Aorta (tissue), 5 donors: ENCODE results near the gene TBC1D21. TPM values are rescaled to one million over a fixed set of nuclear protein-coding genes. Genes with fewer than 3 reads are reported as not detected.

Experiments used
- ATAC-seq: fragments of 200-7000 bp; cut with Tn5 transposase; one replicate; pipeline ENCODE4 v1.9.1; 2022; ENCODE audit warnings: moderate library complexity; ENCODE audit not compliant: low FRiP score
- DNase-seq, 2 donors: peaks; one replicate each; pipeline ENCODE4 v3.0.0-alpha.2; 2020
- H3K27ac ChIP-seq, 2 donors: one replicate each; pipeline ENCODE4 v1.5.1; 2013; ENCODE audit warnings: low read length in 2 of 2, mild to moderate bottlenecking in 2 of 2, moderate library complexity in 2 of 2, control low read depth in 1 of 2, inconsistent platforms in 1 of 2, low read depth in 1 of 2
- H3K27me3 ChIP-seq, 2 donors: one replicate each; pipeline ENCODE4 v1.6.1; 2013; ENCODE audit warnings: control low read depth in 1 of 2, low read length in 1 of 2, mild to moderate bottlenecking in 1 of 2, moderate library complexity in 1 of 2; ENCODE audit not compliant: insufficient read depth in 2 of 2, control insufficient read depth in 1 of 2
- H3K36me3 ChIP-seq, 2 donors: one replicate each; pipeline ENCODE4 v1.6.1; 2013; ENCODE audit warnings: control low read depth in 1 of 2, low read length in 1 of 2, mild to moderate bottlenecking in 1 of 2; ENCODE audit not compliant: insufficient read depth in 2 of 2, control insufficient read depth in 1 of 2
- H3K4me1 ChIP-seq, 2 donors: one replicate each; pipeline ENCODE4 v1.6.1; 2013; ENCODE audit warnings: low read length in 2 of 2, control low read depth in 1 of 2, mild to moderate bottlenecking in 1 of 2, moderate library complexity in 1 of 2; ENCODE audit not compliant: insufficient read depth in 2 of 2, control insufficient read depth in 1 of 2
- H3K4me3 ChIP-seq, 2 donors: one replicate each; pipeline ENCODE4 v1.5.1; 2013; ENCODE audit warnings: low read length in 2 of 2, control low read depth in 1 of 2, mild to moderate bottlenecking in 1 of 2
- H3K9me3 ChIP-seq: one replicate; pipeline ENCODE4 v1.6.1; 2013; ENCODE audit warnings: mild to moderate bottlenecking, low read length; ENCODE audit not compliant: control insufficient read depth
- WGBS, 2 donors: extraction: QIAGEN DNeasy Blood & Tissue Kit; methylation state at CpG; one replicate each; pipeline ENCODE4 v1.1.7; 2013; 5-methylcytosine and 5-hydroxymethylcytosine counted together
- intact Hi-C, 2 donors: fragments of 100-400 bp; cut with DNase I; formaldehyde crosslinking; loops; one replicate each; pipeline versions ENCODE4 v1.14.2 to v1.15.0; 2022
- long read RNA-seq, 2 donors: library from polyadenylated mRNA; unstranded; transcript quantifications; one replicate each; pipeline ENCODE4 v2.0.0, GENCODE V29; 2020 to 2021
- polyA plus RNA-seq, 2 donors: library from polyadenylated mRNA; stranded (reverse); fragments of 200-250 nt; gene quantifications; one replicate each; pipeline ENCODE4 v1.2.3, GENCODE V29; 2013
- total RNA-seq, 2 donors: library from RNA; stranded (reverse); fragmentation: NEBNext Ultra II Directional; extraction: Animal tissue kit (Norgen Biotek cat#: 25700); gene quantifications; one replicate each; pipeline ENCODE4 v1.2.1, GENCODE V29; 2021
- donor health status: healthy with polysubstance abuse.
- donor health status: Bipolar disorder and iron deficiency.
- donor health status: DM: no; HTN: no; CAD: no.
- donor health status: DM: no; HTN: no; CAD: no.
- donor health status: DM: yes; HTN: yes; CAD: no.

Gene TBC1D21, protein sequence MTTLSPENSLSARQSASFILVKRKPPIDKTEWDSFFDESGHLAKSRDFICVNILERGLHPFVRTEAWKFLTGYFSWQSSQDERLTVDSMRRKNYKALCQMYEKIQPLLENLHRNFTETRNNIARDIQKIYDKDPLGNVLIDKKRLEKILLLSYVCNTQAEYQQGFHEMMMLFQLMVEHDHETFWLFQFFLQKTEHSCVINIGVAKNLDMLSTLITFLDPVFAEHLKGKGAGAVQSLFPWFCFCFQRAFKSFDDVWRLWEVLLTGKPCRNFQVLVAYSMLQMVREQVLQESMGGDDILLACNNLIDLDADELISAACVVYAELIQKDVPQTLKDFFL
- not detected for total RNA-seq
- not detected for polyA plus RNA-seq
- long read RNA-seq, donor 1: 0 reads
- long read RNA-seq, donor 2: 0 reads

- DNase-seq (no peak), ATAC-seq (no peak)
- H3K9me3 ChIP-seq: no peaks in the 10 kb centered on the region
- H3K4me1 ChIP-seq: no peaks in the 10 kb centered on the region
- no peak within 1 kb of the TSS for H3K4me3 ChIP-seq
- no peaks in the 10 kb centered on the region for H3K27me3 ChIP-seq
- WGBS, 2 donors: 75 to 81% methylated on average over 5 of the region's 5 CpGs
- H3K36me3 ChIP-seq: no peaks in the 10 kb centered on the region
- no peak within 1 kb of the TSS for H3K27ac ChIP-seq
- intact Hi-C loops: no loop called here
Measured at GRCh38 chr15:73873456-73873855, at the start of gene TBC1D21. TSS of gene TBC1D21 (plus strand) at chr15:73873564. CDS start at chr15:73873710, 146 bp downstream.

- no peak for ATAC-seq
Measured at GRCh38 chr15:73826711-73827251, 46.6 kb upstream of the TBC1D21 start.

GRCh38 chr15:73829523-73829922, 43.8 kb upstream of the TBC1D21 start:
- no peaks in the 10 kb centered on the region for H3K36me3 ChIP-seq
- intact Hi-C loops: no loop called here
- H3K9me3 ChIP-seq: no peaks in the 10 kb centered on the region
- WGBS, 2 donors: 66 to 77% methylated on average over 2 of the region's 2 CpGs
- DNase-seq (peak in 1 of 2 donors; percentile 8), ATAC-seq (no peak)
- H3K27me3 ChIP-seq: no peaks in the 10 kb centered on the region
- no peaks in the 10 kb centered on the region for H3K4me1 ChIP-seq
- no peak overlapping the region for H3K4me3 ChIP-seq
- no peak overlapping the region for H3K27ac ChIP-seq

More at GRCh38 chr15:73826711-73827251, 46.6 kb upstream of the TBC1D21 start:
- WGBS, 2 donors: 69 to 78% methylated on average over 3 of the region's 3 CpGs
- Histone ChIP-seq H3K9me3 (no peaks in the 10 kb centered on the region), H3K27me3 (no peaks in the 10 kb centered on the region), H3K4me1 (no peaks in the 10 kb centered on the region), H3K4me3 (no peak overlapping the region), H3K27ac (no peak overlapping the region), H3K36me3 (no peaks in the 10 kb centered on the region)
- peak in 1 of 2 donors; percentile 8 for DNase-seq
- intact Hi-C loops: no loop called here

DNA sequence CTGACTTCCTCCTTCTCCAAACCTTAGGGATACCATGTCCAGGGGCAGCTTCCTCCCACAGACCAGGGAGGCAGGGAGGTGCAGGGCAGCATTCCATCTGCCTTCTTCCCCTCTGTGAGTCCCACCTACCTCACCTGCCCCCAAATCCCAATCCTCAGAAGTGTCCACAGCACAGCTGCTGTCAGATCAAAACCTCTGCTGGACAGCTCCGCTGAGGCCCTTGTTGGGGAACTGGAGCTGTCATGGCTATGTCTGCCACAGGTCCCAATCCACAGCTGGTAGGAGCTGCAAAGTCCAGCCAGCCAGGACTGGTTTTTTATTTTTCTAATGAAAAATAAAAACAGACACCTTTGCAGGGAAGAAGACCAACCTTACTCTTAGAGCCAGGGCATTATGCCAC, 40.7 kb upstream of the TBC1D21 start:
- Histone ChIP-seq H3K4me1 (no peaks in the 10 kb centered on the region), H3K36me3 (no peaks in the 10 kb centered on the region), H3K9me3 (no peaks in the 10 kb centered on the region), H3K4me3 (no peak overlapping the region), H3K27me3 (no peaks in the 10 kb centered on the region), H3K27ac (no peak overlapping the region)
- peak in 1 of 2 donors; percentile 32 for DNase-seq
- intact Hi-C loops: no loop called here
- 31 to 50% methylated on average over 1 of the region's 1 CpG for WGBS, 2 donors
- no peak for ATAC-seq

DNA sequence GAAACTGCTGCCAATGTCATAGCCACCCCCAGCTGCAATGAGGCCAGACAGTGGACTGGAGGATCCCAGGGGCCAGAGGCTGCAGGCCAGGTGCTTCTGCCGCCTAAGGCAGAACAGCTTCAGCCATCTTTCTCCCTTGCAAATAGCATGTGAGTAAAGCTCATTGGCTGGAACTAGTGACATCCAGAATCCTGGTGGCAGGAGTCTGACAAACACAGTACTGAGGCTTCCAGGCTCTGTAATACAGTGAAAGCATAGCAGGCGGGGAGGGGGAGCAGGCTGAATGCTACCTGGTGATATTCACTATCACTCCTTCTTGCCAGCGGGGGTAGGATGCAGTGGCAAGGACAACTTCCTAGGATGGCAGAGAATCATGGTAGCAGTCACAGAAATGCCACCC, 36.5 kb upstream of the TBC1D21 start:
- Histone ChIP-seq H3K4me3 (no peak overlapping the region), H3K27me3 (no peaks in the 10 kb centered on the region), H3K9me3 (no peaks in the 10 kb centered on the region), H3K4me1 (no peaks in the 10 kb centered on the region), H3K36me3 (no peaks in the 10 kb centered on the region), H3K27ac (no peak overlapping the region)
- WGBS, 2 donors: 79% methylated on average over 3 of the region's 3 CpGs
- peak in 1 of 2 donors; percentile 31 for DNase-seq
- no peak for ATAC-seq
- intact Hi-C loops: no loop called here

DNA sequence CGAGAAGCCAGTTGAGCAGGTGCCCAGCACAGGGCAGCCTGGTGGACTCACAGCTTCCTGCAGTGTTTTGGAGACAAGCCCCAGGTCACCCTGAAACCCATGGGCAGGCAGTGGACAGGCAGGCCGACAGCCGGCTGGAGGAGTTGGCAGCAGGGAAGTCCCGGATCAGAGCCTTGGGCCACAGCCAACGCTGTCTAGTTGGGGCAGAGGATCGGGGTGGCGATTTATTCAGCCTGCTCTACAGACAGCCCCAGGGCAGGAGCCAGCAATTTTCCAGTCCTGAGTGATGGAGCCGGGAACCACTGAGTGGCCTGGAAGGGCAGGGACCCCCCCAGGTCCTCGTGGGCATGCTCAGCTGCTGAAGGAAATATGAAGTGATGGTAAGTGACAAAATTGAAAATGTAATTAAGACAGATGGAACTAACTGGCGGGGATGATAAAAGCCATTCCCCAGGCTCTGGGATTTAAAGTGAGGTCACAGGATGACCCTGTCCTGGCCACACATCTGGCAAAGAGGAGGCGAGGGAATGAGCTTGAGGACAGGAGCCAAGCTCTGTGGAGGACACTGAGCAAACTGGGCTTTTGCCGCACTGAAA, 34.4 kb upstream of the TBC1D21 start:
- H3K27ac ChIP-seq: no peak overlapping the region
- no peak overlapping the region for H3K4me3 ChIP-seq
- ATAC-seq (peak; percentile 11), DNase-seq (peak; percentile 63 to 82)
- intact Hi-C loops: no loop called here
- 17 to 19% methylated on average over 12 of the region's 12 CpGs for WGBS, 2 donors
- no peaks in the 10 kb centered on the region for H3K9me3 ChIP-seq
- H3K36me3 ChIP-seq: no peaks in the 10 kb centered on the region
- H3K4me1 ChIP-seq: no peaks in the 10 kb centered on the region
- no peaks in the 10 kb centered on the region for H3K27me3 ChIP-seq

- Histone ChIP-seq H3K4me3 (no peak overlapping the region), H3K4me1 (no peaks in the 10 kb centered on the region), H3K36me3 (no peaks in the 10 kb centered on the region), H3K9me3 (no peaks in the 10 kb centered on the region), H3K27ac (no peak overlapping the region), H3K27me3 (no peaks in the 10 kb centered on the region)
- no peak for DNase-seq
- ATAC-seq: no peak
- intact Hi-C loops: no loop called here
- 59 to 61% methylated on average over 8 of the region's 8 CpGs for WGBS, 2 donors
Measured at GRCh38 chr15:73839699-73840377, 33.5 kb upstream of the TBC1D21 start.

GRCh38 chr15:73840771-73841170, 32.6 kb upstream of the TBC1D21 start:
- DNase-seq (no peak), ATAC-seq (no peak)
- no peaks in the 10 kb centered on the region for H3K9me3 ChIP-seq
- intact Hi-C loops: no loop called here
- 82 to 87% methylated on average over 8 of the region's 8 CpGs for WGBS, 2 donors
- H3K4me3 ChIP-seq: no peak overlapping the region
- H3K27me3 ChIP-seq: no peaks in the 10 kb centered on the region
- no peak overlapping the region for H3K27ac ChIP-seq
- H3K36me3 ChIP-seq: no peaks in the 10 kb centered on the region
- no peaks in the 10 kb centered on the region for H3K4me1 ChIP-seq
